MM.1S (cell line): ENCODE results near the gene GCA.

Source experiments
- EZH2 ChIP-seq: fragments of 300-600 bp; sonication (generic); optimal IDR thresholded peaks from 2 replicates; pipeline ENCODE3; 2017; ENCODE audit warnings: low read depth, mild to moderate bottlenecking, antibody characterized with exemption, low read length, mixed read lengths
- TF ChIP-seq, protein P1 (sequence below): fragments of 300-600 bp; sonication (generic); IDR thresholded peaks from 2 replicates; pipeline ENCODE4 v1.5.1; 2016; ENCODE audit warnings: antibody characterized with exemption, low read length, mixed read lengths

DNA sequence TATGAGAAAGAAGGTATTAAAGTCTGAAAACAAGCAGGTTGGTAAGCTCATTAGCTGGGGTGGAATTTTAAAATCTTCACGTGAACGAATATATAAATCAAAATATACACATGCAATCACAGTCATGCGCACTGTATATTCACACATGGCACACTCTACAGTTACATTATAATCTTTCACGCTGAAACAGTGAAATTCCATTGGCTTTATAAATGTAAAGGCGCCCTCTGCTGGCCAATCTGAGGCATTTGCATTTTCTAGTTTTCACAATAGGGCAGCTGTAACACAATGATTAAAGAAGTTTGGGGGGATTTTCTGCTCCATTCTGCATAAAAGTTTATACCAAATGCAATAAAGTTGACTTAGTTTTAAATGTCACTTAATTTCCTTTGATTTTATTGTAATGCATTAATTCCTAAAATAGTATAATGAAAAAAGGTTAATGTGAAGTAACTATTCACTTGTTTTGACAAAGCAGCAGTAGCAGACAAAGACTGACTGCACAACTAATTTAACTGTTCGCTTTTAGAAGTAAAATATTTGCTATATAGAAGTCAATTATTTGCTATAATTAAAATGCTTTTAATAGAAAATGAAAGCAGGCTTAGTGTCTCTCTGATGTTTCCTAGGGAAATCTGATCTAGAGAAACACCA lies 42.7 kb upstream of the GCA start:
- no peak for TF ChIP-seq EZH2
- TF ChIP-seq, protein P1, sequence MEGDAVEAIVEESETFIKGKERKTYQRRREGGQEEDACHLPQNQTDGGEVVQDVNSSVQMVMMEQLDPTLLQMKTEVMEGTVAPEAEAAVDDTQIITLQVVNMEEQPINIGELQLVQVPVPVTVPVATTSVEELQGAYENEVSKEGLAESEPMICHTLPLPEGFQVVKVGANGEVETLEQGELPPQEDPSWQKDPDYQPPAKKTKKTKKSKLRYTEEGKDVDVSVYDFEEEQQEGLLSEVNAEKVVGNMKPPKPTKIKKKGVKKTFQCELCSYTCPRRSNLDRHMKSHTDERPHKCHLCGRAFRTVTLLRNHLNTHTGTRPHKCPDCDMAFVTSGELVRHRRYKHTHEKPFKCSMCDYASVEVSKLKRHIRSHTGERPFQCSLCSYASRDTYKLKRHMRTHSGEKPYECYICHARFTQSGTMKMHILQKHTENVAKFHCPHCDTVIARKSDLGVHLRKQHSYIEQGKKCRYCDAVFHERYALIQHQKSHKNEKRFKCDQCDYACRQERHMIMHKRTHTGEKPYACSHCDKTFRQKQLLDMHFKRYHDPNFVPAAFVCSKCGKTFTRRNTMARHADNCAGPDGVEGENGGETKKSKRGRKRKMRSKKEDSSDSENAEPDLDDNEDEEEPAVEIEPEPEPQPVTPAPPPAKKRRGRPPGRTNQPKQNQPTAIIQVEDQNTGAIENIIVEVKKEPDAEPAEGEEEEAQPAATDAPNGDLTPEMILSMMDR, result peak; percentile 79
